ENCODE results near the gene RRP1B. TPM values are rescaled to one million over a fixed set of nuclear protein-coding genes. Genes with fewer than 3 reads are reported as not detected.
"Not testable (repeated sequence)": the region's sequence is repeated elsewhere in the genome, so short reads cannot be mapped to it uniquely, and the experiment has no call there.

RRP1B gene
- total RNA-seq, 2 experiments from 2014 or later = 44.2 to 46.6 TPM

DNA sequence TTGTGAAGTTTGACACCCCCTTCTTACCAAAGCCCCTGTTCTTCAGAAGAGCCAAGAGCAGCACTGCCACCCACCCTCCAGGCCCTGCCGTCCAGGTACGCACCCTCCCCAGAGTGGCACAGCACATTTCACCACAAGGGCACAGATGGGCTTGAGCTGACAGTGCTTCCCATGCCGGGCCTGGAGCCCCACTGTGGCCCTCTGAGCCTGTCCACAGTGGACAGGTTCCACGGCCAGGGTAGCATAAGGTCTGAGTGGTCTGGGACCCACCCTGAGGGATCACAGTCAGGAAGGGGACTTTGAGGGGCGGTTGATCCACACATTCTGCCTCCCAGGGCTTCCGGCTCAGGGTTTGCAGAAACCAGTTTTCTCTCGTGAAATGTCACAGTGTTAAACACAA lies 31.0 kb downstream of the RRP1B start:
- peaks cover 1% of the 10 kb centered on the region for H3K4me1 Mint-ChIP-seq
- ATAC-seq (ENCODE audit: low read depth) (no peak), DNase-seq (no peak)
- H3K9me3 Mint-ChIP-seq = no peaks in the 10 kb centered on the region
- H3K27me3 Mint-ChIP-seq = no peaks in the 10 kb centered on the region
- H3K36me3 Mint-ChIP-seq = peaks cover 27% of the 10 kb centered on the region
- no peak overlapping the region for H3K27ac Mint-ChIP-seq
- H3K4me3 Mint-ChIP-seq = no peak overlapping the region
- POLR2A ChIA-PET = no interaction called here

DNA sequence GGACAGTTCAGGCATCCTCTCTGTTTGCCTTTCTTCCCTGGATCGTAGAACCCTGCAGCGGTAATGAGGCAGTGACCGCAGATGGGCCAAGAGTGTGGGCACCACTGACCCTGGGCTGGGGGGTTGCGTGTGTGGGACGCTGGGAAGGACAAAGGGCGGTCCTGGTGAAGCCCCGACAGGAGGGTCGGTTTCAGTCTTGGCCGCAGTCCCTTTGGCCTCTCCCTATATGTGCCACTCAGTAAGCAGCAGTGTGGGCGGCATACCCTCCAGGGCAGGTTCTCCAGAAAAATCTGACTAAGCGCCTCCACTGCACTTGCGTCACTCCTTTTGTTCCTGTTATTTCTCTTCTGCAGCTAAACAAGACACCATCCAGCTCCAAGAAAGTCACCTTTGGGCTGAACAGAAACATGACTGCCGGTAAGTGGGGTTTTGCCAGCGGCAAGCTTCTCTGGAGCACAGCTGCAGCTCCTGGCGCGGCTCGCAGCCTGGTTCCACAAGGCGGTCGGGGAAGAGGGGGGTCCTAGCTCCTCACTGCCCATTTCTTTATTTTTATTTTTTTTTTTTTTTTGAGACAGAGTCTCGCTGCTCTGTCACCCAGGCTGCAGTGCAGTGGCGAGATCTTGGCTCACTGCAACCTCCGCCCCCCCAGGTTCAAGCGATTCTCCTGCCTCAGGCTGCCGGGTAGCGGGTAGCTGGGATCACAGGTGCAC lies 31.9 kb downstream of the RRP1B start:
- peaks cover 25% of the 10 kb centered on the region for H3K36me3 Mint-ChIP-seq
- no peak overlapping the region for H3K27ac Mint-ChIP-seq
- DNase-seq = no peak
- no peaks in the 10 kb centered on the region for H3K27me3 Mint-ChIP-seq
- peaks cover 1% of the 10 kb centered on the region for H3K4me1 Mint-ChIP-seq
- ATAC-seq (ENCODE audit: low read depth) = no peak
- POLR2A ChIA-PET = interaction anchor here (0.6 kb wide), 1 partner anchor 15 kb away, joined by 4 read pairs; no protein-coding TSS in a partner anchor
- no peak overlapping the region for H3K4me3 Mint-ChIP-seq
- no peaks in the 10 kb centered on the region for H3K9me3 Mint-ChIP-seq

DNA sequence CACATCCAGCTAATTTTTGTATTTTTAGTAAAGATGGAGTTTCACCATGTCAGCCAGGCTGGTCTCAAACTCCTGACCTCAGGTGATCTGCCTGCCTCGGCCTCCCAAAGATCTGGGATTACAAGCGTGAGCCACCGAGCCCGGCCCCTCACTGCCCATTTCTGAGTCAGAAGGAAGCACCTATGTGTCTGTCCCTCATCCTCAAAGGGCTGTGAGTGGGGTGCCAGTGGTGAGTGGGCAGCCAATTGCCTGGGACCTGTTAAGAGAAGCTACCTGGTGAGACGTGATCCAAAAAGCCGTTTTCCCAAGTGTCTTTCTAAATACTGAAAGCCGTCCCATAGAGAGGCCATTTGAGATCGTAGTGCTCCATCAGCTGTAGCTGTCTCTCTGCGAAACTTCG lies 32.4 kb downstream of the RRP1B start:
- H3K4me3 Mint-ChIP-seq = no peak overlapping the region
- no peaks in the 10 kb centered on the region for H3K9me3 Mint-ChIP-seq
- DNase-seq (no peak), ATAC-seq (ENCODE audit: low read depth) (no peak)
- no peak overlapping the region for H3K27ac Mint-ChIP-seq
- peaks cover 28% of the 10 kb centered on the region for H3K36me3 Mint-ChIP-seq
- POLR2A ChIA-PET = interaction anchor here (0.6 kb wide), 1 partner anchor 15 kb away, joined by 4 read pairs; no protein-coding TSS in a partner anchor
- H3K27me3 Mint-ChIP-seq = no peaks in the 10 kb centered on the region
- H3K4me1 Mint-ChIP-seq = peaks cover 2% of the 10 kb centered on the region

DNA sequence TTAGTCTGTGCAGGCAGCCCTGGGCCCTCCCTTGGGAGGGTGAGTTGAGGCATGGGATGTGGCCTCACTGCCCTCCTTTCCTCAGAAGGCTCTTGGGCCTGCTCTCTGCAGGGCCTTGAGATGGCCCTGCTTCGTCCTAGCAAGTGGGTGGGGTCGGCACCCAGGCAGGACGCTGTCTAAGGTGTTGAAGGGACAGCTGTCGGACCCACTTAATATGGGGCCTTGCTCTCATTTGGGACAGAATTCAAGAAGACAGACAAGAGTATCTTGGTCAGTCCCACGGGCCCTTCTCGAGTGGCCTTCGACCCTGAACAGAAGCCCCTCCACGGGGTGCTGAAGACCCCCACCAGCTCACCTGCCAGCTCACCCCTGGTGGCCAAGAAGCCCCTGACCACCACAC lies 33.6 kb downstream of the RRP1B start:
- Mint-ChIP-seq H3K27ac (no peak overlapping the region), H3K4me1 (peaks cover 5% of the 10 kb centered on the region), H3K9me3 (no peaks in the 10 kb centered on the region), H3K4me3 (no peak overlapping the region), H3K27me3 (no peaks in the 10 kb centered on the region), H3K36me3 (peaks cover 28% of the 10 kb centered on the region)
- DNase-seq = no peak
- POLR2A ChIA-PET = no interaction called here
- ATAC-seq (ENCODE audit: low read depth) = no peak

DNA sequence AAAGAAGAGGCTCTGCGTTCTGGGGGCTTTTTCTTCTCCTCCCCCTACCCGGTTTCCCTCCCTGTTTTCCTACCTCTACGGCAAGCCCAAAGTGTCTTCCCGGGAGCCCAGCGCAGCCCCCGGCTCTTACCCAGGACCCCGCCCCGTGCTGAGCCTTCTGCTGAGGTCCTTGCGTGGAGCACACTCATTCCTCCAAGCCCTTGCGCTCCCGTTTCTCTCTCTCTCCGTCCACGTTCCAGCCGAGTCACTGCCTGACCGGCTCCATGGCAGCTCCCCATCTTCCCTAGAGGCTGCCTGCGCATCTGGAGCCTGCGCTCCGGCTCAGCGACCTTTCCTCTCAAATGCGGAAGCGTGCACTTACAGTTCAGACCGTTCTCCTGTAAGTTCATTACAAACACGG lies 34.6 kb downstream of the RRP1B start:
- H3K4me1 Mint-ChIP-seq = peaks cover 5% of the 10 kb centered on the region
- no peaks in the 10 kb centered on the region for H3K27me3 Mint-ChIP-seq
- no peak overlapping the region for H3K4me3 Mint-ChIP-seq
- peaks cover 28% of the 10 kb centered on the region for H3K36me3 Mint-ChIP-seq
- POLR2A ChIA-PET = no interaction called here
- ATAC-seq (ENCODE audit: low read depth) = no peak
- no peak for DNase-seq
- H3K27ac Mint-ChIP-seq = no peak overlapping the region
- no peaks in the 10 kb centered on the region for H3K9me3 Mint-ChIP-seq

DNA sequence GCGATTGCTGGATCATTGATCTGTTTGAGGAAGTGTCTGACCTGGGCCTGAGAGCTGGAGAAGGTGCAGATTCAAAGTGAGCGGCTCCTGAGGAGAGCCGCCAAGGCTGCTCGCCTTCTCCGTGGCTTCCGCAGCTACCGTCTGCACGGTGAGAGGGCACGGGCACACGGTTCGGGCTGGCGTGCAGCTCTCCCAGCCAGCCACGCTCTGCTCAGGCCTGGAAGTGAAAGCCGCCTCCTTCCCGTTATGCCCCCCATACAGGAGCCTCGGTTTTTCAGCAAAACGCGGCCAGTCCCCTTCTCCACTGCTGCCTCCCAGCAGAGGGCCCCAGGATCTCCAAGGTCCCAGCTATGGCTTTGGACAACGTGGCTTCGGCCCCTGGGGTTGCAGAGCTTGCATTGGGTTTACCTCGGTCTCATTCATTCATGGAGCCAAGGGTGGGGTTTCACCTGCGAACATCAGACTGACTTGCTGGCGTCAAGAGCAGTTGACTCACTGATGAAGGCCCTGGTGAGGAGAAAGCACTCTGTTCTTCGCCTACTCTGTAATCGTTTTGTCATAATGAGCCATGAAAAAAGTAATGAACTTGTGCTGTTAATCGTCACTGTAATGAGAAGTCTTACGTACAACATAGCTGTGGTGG lies 35.2 kb downstream of the RRP1B start:
- Mint-ChIP-seq H3K27me3 (no peaks in the 10 kb centered on the region), H3K9me3 (no peaks in the 10 kb centered on the region), H3K4me3 (no peak overlapping the region), H3K36me3 (peaks cover 28% of the 10 kb centered on the region), H3K27ac (no peak overlapping the region), H3K4me1 (peaks cover 5% of the 10 kb centered on the region)
- POLR2A ChIA-PET = no interaction called here
- no peak for DNase-seq
- no peak for ATAC-seq (ENCODE audit: low read depth)

DNA sequence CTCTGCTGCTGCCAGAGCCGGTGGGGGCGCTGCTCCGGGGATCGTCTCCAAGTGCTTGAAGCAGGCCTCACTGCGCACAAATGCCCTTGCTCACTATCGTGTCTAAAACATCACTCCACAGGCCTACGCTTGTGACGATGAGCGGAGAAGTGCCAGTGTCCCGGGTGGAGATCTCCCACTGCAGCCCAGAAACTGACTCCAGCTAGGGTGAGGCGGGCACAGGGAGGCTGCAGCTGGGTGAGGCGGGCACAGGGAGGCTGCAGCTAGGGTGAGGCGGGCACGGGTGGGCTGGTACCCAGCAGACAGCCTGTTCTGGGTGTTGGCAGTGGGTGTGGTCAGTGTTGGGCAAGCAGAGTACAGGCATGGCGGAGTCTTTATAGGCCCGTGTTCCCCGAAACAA lies 36.9 kb downstream of the RRP1B start:
- Mint-ChIP-seq H3K27ac (no peak overlapping the region), H3K36me3 (peaks cover 22% of the 10 kb centered on the region), H3K4me1 (peaks cover 5% of the 10 kb centered on the region), H3K4me3 (no peak overlapping the region), H3K9me3 (no peaks in the 10 kb centered on the region), H3K27me3 (no peaks in the 10 kb centered on the region)
- POLR2A ChIA-PET = no interaction called here
- DNase-seq (no peak), ATAC-seq (ENCODE audit: low read depth) (no peak)

DNA sequence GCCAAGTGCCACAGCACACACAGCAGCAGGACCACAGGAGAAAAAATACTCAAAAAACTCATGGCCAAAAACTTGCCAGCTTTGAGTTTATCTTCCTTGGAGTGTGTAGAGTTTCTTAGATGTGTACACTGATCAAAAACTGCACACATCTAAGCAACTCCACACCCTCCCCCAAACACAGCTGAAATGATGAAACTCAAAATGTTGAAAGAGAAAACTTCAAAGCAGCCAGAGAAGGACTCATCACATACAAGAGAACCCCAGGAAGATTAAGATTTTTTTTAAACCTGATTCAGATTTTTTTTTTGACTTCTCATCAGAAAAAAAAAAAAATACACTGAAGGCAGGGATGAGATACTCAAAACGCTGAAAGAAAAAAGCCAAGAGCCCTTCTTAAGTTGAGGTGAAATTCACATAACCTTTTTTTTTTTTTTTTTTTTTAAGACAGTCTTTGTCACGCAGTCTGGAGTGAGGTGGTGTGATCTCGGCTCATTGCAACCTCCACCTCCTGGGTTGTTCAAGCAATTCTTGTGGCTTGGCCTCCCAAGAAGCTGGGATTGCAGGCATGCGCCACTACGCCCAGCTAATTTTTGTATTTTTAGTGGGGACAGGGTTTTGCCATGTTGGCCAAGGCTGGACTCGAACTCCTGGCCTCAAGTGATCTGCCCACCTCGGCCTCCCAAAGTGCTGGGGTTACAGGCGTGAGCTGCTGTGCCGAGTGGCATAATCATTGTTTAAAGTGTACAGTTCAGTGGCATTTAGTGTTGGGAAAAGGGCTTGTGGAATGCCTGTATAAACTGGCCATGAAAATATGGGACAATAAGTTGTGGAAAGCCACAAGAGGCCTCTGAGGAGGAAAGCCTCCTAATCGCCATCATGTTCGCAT lies 38.6 kb downstream of the RRP1B start:
- no peaks in the 10 kb centered on the region for H3K27me3 Mint-ChIP-seq
- peaks cover 19% of the 10 kb centered on the region for H3K36me3 Mint-ChIP-seq
- no peak for DNase-seq
- no peaks in the 10 kb centered on the region for H3K9me3 Mint-ChIP-seq
- H3K4me3 Mint-ChIP-seq = no peak overlapping the region
- H3K27ac Mint-ChIP-seq = peak overlapping the region; percentile 75
- peak; percentile 51 for ATAC-seq (ENCODE audit: low read depth)
- POLR2A ChIA-PET = no interaction called here
- H3K4me1 Mint-ChIP-seq = peaks cover 9% of the 10 kb centered on the region

DNA sequence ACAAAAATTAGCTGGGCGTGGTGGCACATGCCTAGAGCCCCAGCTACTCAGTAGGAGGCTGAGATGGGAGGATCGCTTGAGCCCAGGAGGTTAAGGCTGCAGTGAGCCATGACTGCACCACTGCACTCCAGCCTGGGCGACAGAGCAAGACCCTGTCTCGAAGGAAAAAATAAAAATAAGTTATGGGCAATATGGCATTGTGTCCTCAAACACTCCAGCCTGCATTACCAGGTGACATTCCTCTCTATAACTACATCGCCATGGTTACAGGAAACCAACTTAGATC lies 40.1 kb downstream of the RRP1B start:
- POLR2A ChIA-PET; H3K27ac Mint-ChIP-seq; DNase-seq; ATAC-seq (ENCODE audit: low read depth); H3K9me3 Mint-ChIP-seq; H3K4me3 Mint-ChIP-seq; H3K27me3 Mint-ChIP-seq: not testable (repeated sequence)
- Mint-ChIP-seq H3K36me3 (peaks cover 13% of the 10 kb centered on the region), H3K4me1 (peaks cover 12% of the 10 kb centered on the region)

DNA sequence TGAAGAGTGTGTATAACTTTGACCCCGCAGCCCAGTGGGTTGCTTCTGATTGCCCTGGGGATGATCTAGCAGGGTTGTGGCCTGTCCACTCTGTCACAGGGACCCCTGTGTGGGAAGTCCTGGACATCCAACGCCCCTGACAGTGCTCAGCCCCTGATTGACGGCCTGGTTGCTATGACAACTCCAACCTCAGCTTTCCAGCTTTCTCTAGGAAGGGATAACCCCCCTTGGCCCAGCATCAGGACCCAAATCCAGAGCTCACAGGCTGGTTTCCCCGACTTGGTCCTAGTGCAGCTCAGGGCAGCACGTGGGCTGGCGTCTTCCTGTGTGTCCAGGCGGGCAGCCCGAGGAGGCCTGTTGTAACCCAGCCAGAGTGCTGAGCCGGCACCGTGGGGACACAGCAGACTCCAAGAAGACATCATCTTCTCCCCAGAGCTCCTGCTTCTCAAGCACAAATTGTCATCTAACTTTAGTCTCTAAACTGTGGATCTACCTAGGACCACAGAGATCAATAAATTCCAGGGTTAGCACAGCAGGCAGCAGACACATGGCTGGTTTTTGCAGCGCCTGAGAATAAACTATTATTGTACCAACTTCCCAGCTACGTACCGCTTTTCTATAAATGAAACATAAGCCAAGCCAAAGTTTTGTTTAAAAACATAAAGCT lies 40.7 kb downstream of the RRP1B start:
- Mint-ChIP-seq H3K27me3 (no peaks in the 10 kb centered on the region), H3K9me3 (no peaks in the 10 kb centered on the region), H3K36me3 (peaks cover 11% of the 10 kb centered on the region), H3K4me3 (no peak overlapping the region), H3K27ac (no peak overlapping the region), H3K4me1 (peaks cover 12% of the 10 kb centered on the region)
- DNase-seq (no peak), ATAC-seq (ENCODE audit: low read depth) (no peak)
- POLR2A ChIA-PET = no interaction called here

DNA sequence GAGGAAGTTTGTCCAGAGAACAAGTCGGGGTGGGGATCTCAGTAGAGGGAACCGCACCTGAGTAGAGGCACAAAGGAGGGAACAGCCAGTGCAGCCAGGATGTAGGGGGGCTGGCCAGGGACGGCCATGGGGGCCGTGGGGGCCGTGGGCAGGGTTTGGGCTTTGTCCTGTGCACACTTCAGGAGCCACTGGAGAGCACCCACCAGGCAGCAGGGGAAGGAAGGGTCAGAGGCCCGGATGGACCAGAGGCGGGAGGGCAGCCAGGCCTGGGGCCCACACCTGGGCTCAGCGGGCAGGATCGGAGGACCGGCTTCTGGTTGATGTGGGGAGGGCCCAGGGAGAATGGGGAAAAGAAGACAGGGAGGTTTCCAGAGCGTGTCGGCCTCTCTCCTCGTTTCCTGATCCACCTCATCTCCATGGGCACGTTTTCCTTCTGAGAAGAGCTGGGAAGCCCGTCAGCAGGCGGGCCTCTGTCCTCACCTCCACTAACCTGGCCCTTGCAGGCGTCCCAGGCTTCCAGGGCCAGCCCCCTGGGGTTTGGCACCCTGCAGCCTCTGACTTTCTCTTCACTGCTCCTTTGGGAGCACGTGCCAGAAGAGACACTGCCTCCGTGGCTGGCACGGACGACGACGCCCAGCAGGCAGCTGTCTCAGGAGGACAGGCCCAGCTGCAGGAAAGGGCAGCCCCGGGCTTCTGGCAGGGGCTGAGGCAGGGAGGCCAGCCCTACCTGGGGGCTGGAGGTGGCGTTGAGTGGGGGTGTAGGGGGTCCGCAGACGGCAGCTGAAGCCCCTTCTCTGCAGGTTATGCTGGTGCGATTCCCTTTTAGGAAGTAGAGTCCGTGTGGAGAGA lies 42.8 kb downstream of the RRP1B start:
- DNase-seq = no peak
- POLR2A ChIA-PET = no interaction called here
- H3K27ac Mint-ChIP-seq = no peak overlapping the region
- H3K36me3 Mint-ChIP-seq = peaks cover 3% of the 10 kb centered on the region
- no peaks in the 10 kb centered on the region for H3K27me3 Mint-ChIP-seq
- ATAC-seq (ENCODE audit: low read depth) = no peak
- peaks cover 9% of the 10 kb centered on the region for H3K4me1 Mint-ChIP-seq
- H3K9me3 Mint-ChIP-seq = no peaks in the 10 kb centered on the region
- no peak overlapping the region for H3K4me3 Mint-ChIP-seq

DNA sequence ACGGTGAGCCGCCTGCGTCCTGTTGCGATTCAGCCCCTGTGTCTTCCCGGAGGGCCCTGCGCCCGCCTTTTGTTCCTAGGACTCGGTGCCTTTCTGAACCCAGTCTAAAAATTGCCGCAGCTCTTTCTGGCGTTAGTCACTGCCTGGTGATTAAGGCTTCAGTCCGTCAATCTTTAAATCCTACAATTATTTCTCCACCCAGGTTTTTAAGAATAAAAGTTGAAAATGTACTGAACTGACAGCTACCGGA lies 43.4 kb downstream of the RRP1B start:
- Mint-ChIP-seq H3K4me1 (peaks cover 8% of the 10 kb centered on the region), H3K4me3 (peak overlapping the region; percentile 65), H3K27me3 (no peaks in the 10 kb centered on the region), H3K36me3 (peaks cover 1% of the 10 kb centered on the region), H3K9me3 (no peaks in the 10 kb centered on the region), H3K27ac (peak overlapping the region; percentile 39)
- POLR2A ChIA-PET = interaction anchor here (1.3 kb wide), 1 partner anchor 43 kb away, joined by 3 read pairs; the partner anchor contains the start of genes HSF2BP and RRP1B
- ATAC-seq (ENCODE audit: low read depth) (peak; percentile 9), DNase-seq (no peak)

Data from activated naive CD8-positive, alpha-beta T cell treated with anti-CD3 and anti-CD28 coated beads, Interleukin-2, amount 10 ng/mL, durations not matched to agents 7 days and 5 days (primary cell).